H9 (cell line): ENCODE data around the gene KLK1. TPM values are rescaled to one million over a fixed set of nuclear protein-coding genes. Genes with fewer than 3 reads are reported as not detected.

Source experiments
- DNase-seq: peaks from one replicate; pipeline ENCODE4 v3.0.0-alpha.2; 2017
- H2AFZ ChIP-seq: one replicate; pipeline ENCODE4 v1.6.1; 2013; ENCODE audit warnings: mild to moderate bottlenecking, low read length, control low read depth, moderate library complexity
- H2AK5ac ChIP-seq: 2 replicates; pipeline ENCODE4 v1.6.1; 2013; ENCODE audit warnings: low read length, control low read depth, mixed read lengths; ENCODE audit not compliant: insufficient read length
- H2BK120ac ChIP-seq: one replicate; pipeline ENCODE4 v1.6.1; 2013; ENCODE audit warnings: low read depth, mild to moderate bottlenecking, low read length, control low read depth, inconsistent platforms; ENCODE audit not compliant: poor library complexity, severe bottlenecking
- H2BK12ac ChIP-seq: 2 replicates; pipeline ENCODE4 v1.6.1; 2013; ENCODE audit warnings: low read length, control low read depth, mixed read lengths, low read depth; ENCODE audit not compliant: insufficient read length
- H2BK15ac ChIP-seq: 2 replicates; pipeline ENCODE4 v1.6.1; 2013; ENCODE audit warnings: low read depth, low read length, control low read depth
- H2BK20ac ChIP-seq: one replicate; pipeline ENCODE4 v1.6.1; 2013; ENCODE audit warnings: low read depth, mild to moderate bottlenecking, low read length, control low read depth, inconsistent platforms; ENCODE audit not compliant: poor library complexity, severe bottlenecking
- H2BK5ac ChIP-seq: 2 replicates; pipeline ENCODE4 v1.6.1; 2013; ENCODE audit warnings: low read length, control low read depth, mixed read lengths; ENCODE audit not compliant: insufficient read length
- H3K14ac ChIP-seq: 2 replicates; pipeline ENCODE4 v1.6.1; 2013; ENCODE audit warnings: low read length, control low read depth; ENCODE audit not compliant: insufficient read depth
- H3K18ac ChIP-seq: 2 replicates; pipeline ENCODE4 v1.6.1; 2013; ENCODE audit warnings: low read depth, mild to moderate bottlenecking, mixed read lengths, low read length, control low read depth; ENCODE audit not compliant: insufficient read length
- H3K23ac ChIP-seq: 2 replicates; pipeline ENCODE4 v1.6.1; 2013; ENCODE audit warnings: low read length, control low read depth, mixed read lengths, low read depth; ENCODE audit not compliant: insufficient read length
- H3K23me2 ChIP-seq: 2 replicates; pipeline ENCODE4 v1.6.1; 2013; ENCODE audit warnings: low read depth, mild to moderate bottlenecking, mixed read lengths, low read length, control low read depth; ENCODE audit not compliant: insufficient read length, poor library complexity, severe bottlenecking
- H3K27ac ChIP-seq: 2 replicates; pipeline ENCODE4 v1.5.1; 2013; ENCODE audit warnings: low read length, control low read depth, mixed read lengths, low read depth; ENCODE audit not compliant: insufficient read length
- H3K27me3 ChIP-seq: 2 replicates; pipeline ENCODE4 v1.6.1; 2013; ENCODE audit warnings: low read length, control low read depth, inconsistent platforms; ENCODE audit not compliant: insufficient read depth
- H3K4ac ChIP-seq: 2 replicates; pipeline ENCODE4 v1.6.1; 2013; ENCODE audit warnings: low read depth, mild to moderate bottlenecking, control low read depth, inconsistent platforms, low read length, moderate library complexity
- H3K4me1 ChIP-seq: 2 replicates; pipeline ENCODE4 v1.6.1; 2013; ENCODE audit warnings: low read length, control low read depth, inconsistent platforms; ENCODE audit not compliant: insufficient read depth
- H3K4me2 ChIP-seq: 2 replicates; pipeline ENCODE4 v1.6.1; 2013; ENCODE audit warnings: low read length, control low read depth, mixed read lengths; ENCODE audit not compliant: insufficient read length, insufficient read depth
- H3K56ac ChIP-seq: 2 replicates; pipeline ENCODE4 v1.6.1; 2013; ENCODE audit warnings: low read depth, mild to moderate bottlenecking, mixed read lengths, low read length, control low read depth; ENCODE audit not compliant: insufficient read length
- H3K79me1 ChIP-seq: 2 replicates; pipeline ENCODE4 v1.6.1; 2013; ENCODE audit warnings: low read depth, mild to moderate bottlenecking, moderate library complexity, low read length, control low read depth, inconsistent platforms; ENCODE audit not compliant: insufficient read depth, poor library complexity, severe bottlenecking
- H3K79me2 ChIP-seq: 2 replicates; pipeline ENCODE4 v1.6.1; 2013; ENCODE audit warnings: low read length, control low read depth, inconsistent platforms; ENCODE audit not compliant: insufficient read depth
- H3K9ac ChIP-seq: 2 replicates; pipeline ENCODE4 v1.6.1; 2013; ENCODE audit warnings: low read length, control low read depth, mixed read lengths; ENCODE audit not compliant: insufficient read length; ENCODE audit errors: extremely low read depth
- H3K9me3 ChIP-seq: one replicate; pipeline ENCODE4 v1.6.1; 2013; ENCODE audit warnings: low read depth, low read length, inconsistent platforms; ENCODE audit not compliant: control insufficient read depth
- H3T11ph ChIP-seq: one replicate; pipeline ENCODE4 v1.6.1; 2013; ENCODE audit warnings: mild to moderate bottlenecking, low read length, control low read depth, inconsistent platforms
- H4K20me1 ChIP-seq: one replicate; pipeline ENCODE4 v1.6.1; 2013; ENCODE audit not compliant: control insufficient read depth, insufficient read length, insufficient read depth
- H4K5ac ChIP-seq: 2 replicates; pipeline ENCODE4 v1.6.1; 2013; ENCODE audit warnings: low read depth, mild to moderate bottlenecking, mixed read lengths, low read length, control low read depth; ENCODE audit not compliant: insufficient read length
- H4K8ac ChIP-seq: replicated peaks from 2 replicates; pipeline ENCODE4 v1.6.1; 2013; ENCODE audit warnings: low read length, control low read depth, mixed read lengths, low read depth; ENCODE audit not compliant: insufficient read length
- H4K91ac ChIP-seq: 2 replicates; pipeline ENCODE4 v1.6.1; 2013; ENCODE audit warnings: low read depth, mild to moderate bottlenecking, moderate library complexity, mixed read lengths, low read length, control low read depth; ENCODE audit not compliant: insufficient read length
- H3K27ac Mint-ChIP-seq, 3 experiments: 2 replicates in 2 of 3; 3 replicates in 1 of 3; pipeline ENCODE4 v1.8.0; 2020 to 2021; ENCODE audit warnings: mixed read lengths in 3 of 3, mild to moderate bottlenecking in 1 of 3, moderate library complexity in 1 of 3
- H3K27me3 Mint-ChIP-seq: 2 replicates; pipeline ENCODE4 v1.8.0; 2021; ENCODE audit warnings: low read depth, mild to moderate bottlenecking, moderate library complexity, mixed read lengths
- H3K36me3 Mint-ChIP-seq, 3 experiments: 2 replicates in 2 of 3; 3 replicates in 1 of 3; pipeline ENCODE4 v1.8.0; 2020 to 2021; ENCODE audit warnings: low read depth in 3 of 3, mixed read lengths in 3 of 3; ENCODE audit not compliant: insufficient read depth in 1 of 3
- H3K4me1 Mint-ChIP-seq, 2 experiments: 2 replicates each; pipeline ENCODE4 v1.8.0; 2020; ENCODE audit warnings: mixed read lengths in 2 of 2
- H3K4me3 Mint-ChIP-seq, 2 experiments: 2 replicates in 1 of 2; 3 replicates in 1 of 2; pipeline ENCODE4 v1.8.0; 2020 to 2021; ENCODE audit warnings: mild to moderate bottlenecking in 2 of 2, mixed read lengths in 2 of 2, moderate library complexity in 1 of 2
- H3K9me3 Mint-ChIP-seq, 2 experiments: 2 replicates in 1 of 2; 3 replicates in 1 of 2; pipeline ENCODE4 v1.8.0; 2020; ENCODE audit warnings: mild to moderate bottlenecking in 2 of 2, mixed read lengths in 2 of 2, moderate library complexity in 1 of 2
- WGBS: extraction: QIAGEN DNeasy Blood & Tissue Kit; methylation state at CpG from one replicate; pipeline ENCODE4 v1.1.7; 2013; ENCODE audit warnings: missing lambda C conversion rate, low lambda C conversion rate, mixed read lengths; ENCODE audit not compliant: insufficient read length; ENCODE audit errors: extremely low coverage; 5-methylcytosine and 5-hydroxymethylcytosine counted together
- total RNA-seq: library from RNA; stranded (reverse); gene quantifications from 2 replicates; pipeline ENCODE4 v1.2.1, GENCODE V29; 2021
- TF ChIP-seq, protein P1 (sequence below): fragments of 200-600 bp; sonication (generic); conservative IDR thresholded peaks from 3 replicates; pipeline ENCODE4 v1.8.0; 2021; ENCODE audit warnings: antibody characterized with exemption, mild to moderate bottlenecking

KLK1 gene
- total RNA-seq, 1 experiment from 2014 or later = 2.3 TPM

- TF ChIP-seq, protein P1, sequence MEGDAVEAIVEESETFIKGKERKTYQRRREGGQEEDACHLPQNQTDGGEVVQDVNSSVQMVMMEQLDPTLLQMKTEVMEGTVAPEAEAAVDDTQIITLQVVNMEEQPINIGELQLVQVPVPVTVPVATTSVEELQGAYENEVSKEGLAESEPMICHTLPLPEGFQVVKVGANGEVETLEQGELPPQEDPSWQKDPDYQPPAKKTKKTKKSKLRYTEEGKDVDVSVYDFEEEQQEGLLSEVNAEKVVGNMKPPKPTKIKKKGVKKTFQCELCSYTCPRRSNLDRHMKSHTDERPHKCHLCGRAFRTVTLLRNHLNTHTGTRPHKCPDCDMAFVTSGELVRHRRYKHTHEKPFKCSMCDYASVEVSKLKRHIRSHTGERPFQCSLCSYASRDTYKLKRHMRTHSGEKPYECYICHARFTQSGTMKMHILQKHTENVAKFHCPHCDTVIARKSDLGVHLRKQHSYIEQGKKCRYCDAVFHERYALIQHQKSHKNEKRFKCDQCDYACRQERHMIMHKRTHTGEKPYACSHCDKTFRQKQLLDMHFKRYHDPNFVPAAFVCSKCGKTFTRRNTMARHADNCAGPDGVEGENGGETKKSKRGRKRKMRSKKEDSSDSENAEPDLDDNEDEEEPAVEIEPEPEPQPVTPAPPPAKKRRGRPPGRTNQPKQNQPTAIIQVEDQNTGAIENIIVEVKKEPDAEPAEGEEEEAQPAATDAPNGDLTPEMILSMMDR = no peak
- Mint-ChIP-seq H3K36me3 (no peaks in the 10 kb centered on the region), H3K4me1 (no peaks in the 10 kb centered on the region), H3K4me3 (no peak overlapping the region), H3K27me3 (peaks cover 80% of the 10 kb centered on the region), H3K9me3 (no peaks in the 10 kb centered on the region; a peak in 1 of 5 replicates), H3K27ac (no peak overlapping the region)
- H3K27ac ChIP-seq = no peak overlapping the region
- no peak overlapping the region for H2BK5ac ChIP-seq
- no peaks in the 10 kb centered on the region for H4K20me1 ChIP-seq
- H4K91ac ChIP-seq = no peak overlapping the region
- H2AK5ac ChIP-seq = no peak overlapping the region
- DNase-seq = no peak
- H3T11ph ChIP-seq = no peak overlapping the region
- no peaks in the 10 kb centered on the region for H3K23me2 ChIP-seq
- H4K5ac ChIP-seq = no peak overlapping the region
- H3K9me3 ChIP-seq = no peaks in the 10 kb centered on the region
- no peak overlapping the region for H2BK20ac ChIP-seq
- H3K56ac ChIP-seq = no peak overlapping the region
- H2BK120ac ChIP-seq = no peak overlapping the region
- no peak overlapping the region for H2BK15ac ChIP-seq
- H3K18ac ChIP-seq = no peak overlapping the region
- H3K79me2 ChIP-seq = no peaks in the 10 kb centered on the region
- H2AFZ ChIP-seq = no peak overlapping the region
- H3K9ac ChIP-seq = no peak overlapping the region
- peaks cover 3% of the 10 kb centered on the region; the same call in 1 of the 2 replicates for H3K27me3 ChIP-seq
- no CpG with 5 or more reads among the region's 4 CpGs for WGBS
- H3K4ac ChIP-seq = no peak overlapping the region
- no peak overlapping the region for H4K8ac ChIP-seq
- no peaks in the 10 kb centered on the region for H3K4me1 ChIP-seq
- H3K79me1 ChIP-seq = no peaks in the 10 kb centered on the region
- H2BK12ac ChIP-seq = no peak overlapping the region
- H3K14ac ChIP-seq = no peak overlapping the region
- H3K23ac ChIP-seq = no peak overlapping the region
- no peak overlapping the region for H3K4me2 ChIP-seq
These were observed 45.9 kb upstream of the KLK1 start for GRCh38 chr19:50869479-50869878.
